ENCODE data around the gene LDLRAP1.
A peak's percentile ranks its signal among the peaks of the same experiment; 100 is the strongest.

Gene LDLRAP1

DNA sequence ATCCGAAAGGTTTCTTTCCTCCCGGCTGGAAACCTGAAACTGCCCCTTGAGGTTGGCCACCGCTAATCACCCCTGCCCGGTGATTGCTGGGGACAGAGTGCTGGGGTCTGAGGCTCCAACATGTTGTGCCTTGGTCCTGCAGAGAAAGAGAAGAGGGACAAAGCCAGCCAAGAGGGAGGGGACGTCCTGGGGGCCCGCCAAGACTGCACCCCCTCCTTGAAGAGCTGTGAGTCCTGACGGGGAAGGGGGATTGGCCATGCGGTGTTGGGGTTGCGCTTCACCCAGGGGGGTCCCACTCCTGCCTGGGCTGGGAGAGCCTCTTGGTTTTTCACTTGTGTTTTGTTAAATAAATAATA lies 19.5 kb downstream of the LDLRAP1 start:
- DNase-seq (ENCODE audit: low read depth) = no peak

DNA sequence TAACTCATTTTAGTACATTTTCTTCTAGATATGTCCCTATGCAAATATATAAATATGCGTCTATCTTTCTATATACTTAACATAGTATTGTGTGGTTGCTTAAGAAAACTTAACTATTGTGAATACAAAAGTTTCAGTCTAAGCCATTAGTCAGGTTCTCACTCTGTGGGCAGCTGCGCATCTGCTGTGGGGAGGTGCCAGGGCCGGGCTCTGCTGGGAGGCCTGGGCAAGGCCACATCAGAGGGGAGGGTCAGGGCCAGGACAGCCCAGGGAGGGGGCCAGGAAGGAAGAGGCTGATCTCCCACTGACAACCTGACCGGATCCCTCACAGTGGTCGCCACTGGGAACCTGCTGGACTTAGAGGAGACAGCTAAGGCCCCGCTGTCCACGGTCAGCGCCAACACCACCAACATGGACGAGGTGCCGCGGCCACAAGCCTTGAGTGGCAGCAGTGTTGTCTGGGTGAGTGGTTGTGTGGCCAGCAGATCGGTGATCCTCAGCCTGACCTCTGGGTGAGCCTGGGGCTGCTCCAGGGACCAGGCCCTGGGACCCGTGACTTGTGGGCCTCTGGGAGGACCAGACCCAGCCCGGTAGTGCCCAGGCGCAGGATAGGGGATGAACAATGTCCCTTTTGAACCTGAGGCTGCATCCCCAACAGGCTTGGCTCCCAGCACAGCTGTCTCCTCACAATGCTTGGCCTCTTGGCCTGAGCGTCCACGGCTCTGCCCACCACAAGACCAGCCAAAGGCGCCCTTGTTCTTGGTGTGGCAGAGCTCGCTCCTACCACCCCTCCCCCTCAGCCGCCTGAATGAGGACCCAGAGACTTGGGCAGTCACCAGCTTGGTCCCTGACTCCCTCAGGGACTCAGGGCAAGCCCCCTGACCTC lies 20.2 kb downstream of the LDLRAP1 start:
- DNase-seq (ENCODE audit: low read depth) = no peak

DNA sequence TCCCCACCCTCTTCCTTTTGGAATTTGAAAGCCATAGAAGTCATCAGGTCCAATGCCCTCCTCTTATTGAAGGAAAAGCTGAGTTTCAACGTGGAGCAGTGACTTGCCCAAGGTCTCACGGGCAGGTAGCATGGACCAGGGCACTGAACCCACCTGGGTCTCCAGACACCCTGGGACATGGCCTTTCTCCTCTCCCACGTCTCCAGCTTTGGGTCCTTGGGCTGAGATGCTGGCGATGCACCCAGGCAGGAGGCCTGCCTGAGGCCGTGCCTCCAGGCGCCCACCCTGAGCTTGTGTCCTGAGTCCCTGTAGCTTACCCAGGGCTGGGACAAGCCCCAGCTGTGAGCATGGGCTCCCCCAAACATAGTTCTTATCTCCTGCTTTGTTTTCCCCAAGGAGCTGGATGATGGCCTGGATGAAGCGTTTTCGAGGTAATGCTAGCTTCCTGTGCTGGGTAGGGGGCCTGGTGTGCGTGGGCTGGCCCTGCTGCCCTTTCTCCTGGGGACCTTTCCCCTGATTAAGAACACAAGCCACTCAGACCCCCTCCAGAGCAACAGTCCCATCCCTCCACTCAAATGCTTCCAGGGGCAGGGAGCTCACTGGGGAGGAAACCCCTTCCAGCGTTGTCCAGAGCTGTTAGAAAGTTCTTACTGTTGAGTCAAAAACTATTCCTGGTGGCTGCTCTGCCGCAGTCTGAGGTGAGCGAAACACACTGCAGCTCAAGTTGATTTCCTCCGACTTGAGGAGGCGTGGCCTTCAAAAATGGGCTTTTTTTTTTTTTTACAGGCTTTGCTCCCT lies 21.6 kb downstream of the LDLRAP1 start:
- DNase-seq (ENCODE audit: low read depth) = no peak

DNA sequence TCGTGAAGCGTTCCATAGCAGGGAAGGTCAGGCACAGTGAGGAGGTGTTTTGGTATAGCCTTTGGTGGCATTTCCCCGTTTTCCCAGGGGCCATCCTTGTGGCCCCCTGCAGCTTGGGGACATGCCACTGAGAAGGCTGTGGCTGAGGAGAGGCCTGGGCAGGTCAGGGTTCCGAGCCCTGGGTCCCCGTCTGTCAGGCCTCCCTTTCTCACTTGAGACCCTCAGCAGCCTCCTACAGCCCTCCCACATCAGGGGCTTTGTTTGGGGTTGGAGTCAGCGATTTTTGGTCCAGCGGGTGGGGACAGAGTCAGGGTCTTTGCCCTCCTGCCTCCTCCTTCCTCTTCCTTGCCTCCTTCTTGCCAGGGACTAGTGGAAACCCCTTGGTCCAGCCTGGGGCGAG lies 22.2 kb downstream of the LDLRAP1 start:
- no peak for DNase-seq (ENCODE audit: low read depth)

DNA sequence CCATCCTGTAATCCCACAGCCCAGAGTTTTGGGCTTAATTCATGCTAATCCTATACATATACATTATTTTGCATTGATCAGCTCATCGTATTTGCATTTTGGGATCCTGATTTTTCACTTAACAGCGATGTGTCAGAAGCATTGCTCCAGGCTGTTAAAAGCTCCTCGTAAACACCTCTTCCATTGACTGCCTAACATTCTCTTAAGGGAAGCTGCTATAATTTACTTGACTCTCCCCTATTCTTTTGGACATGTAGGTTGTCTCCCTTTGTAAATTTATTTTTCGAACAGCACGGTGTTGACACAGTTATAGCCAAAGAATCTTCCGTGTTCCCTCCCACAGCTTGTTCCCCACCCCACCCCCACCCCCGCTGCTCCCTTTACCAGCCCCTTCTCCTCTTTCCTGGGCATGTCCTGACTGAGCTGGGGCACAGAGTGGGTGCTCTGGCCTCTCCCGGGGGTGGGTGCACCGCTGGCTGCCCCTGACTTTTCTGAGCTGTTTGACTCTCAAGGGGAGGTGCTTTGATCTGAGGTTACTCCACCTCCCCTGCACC lies 22.8 kb downstream of the LDLRAP1 start:
- DNase-seq (ENCODE audit: low read depth) = no peak

DNA sequence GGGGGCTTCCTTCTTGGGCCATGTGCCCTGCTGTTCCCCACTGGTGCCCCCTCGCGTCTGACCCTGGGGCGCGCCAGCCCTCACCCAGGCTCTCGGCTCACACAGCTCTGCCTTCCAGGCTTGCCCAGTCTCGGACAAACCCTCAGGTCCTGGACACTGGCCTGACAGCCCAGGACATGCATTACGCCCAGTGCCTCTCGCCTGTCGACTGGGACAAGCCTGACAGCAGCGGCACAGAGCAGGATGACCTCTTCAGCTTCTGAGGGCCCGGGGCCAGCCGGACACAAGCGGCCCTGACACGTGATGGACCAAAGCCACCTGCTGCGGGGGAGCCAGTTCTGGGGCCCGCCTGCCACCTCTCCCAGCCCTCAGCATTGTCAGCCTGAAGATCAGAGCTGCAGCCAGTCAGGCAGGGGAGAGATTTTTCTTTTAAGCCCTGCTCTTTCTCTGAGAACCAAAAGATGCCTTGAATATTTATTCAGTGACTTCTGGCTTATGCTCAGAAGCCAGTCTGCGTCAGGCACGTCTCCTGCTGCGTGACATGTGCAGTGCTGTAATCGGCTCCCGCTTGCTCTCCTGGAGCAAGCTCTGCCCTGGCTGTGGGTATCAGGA lies 23.4 kb downstream of the LDLRAP1 start:
- no peak for DNase-seq (ENCODE audit: low read depth)

DNA sequence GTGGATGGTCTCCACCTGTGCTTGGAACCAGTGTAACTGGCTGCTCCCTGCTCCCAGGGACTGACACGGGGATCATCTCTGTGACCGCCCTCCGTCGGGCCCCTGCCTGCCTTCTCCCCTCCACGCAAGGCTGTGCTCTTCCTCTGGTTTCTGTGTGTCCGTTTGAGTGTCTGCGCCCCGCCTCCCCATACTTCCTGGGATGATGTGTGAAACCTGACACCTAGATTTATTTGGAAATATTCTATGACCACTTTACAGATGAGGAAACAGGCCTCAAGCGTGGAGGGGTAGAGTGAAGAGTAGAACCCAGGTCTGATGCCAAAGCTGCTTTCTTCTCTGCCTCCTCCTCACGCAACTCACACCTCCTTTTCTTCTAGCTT lies 24.3 kb downstream of the LDLRAP1 start:
- DNase-seq (ENCODE audit: low read depth) = no peak

DNA sequence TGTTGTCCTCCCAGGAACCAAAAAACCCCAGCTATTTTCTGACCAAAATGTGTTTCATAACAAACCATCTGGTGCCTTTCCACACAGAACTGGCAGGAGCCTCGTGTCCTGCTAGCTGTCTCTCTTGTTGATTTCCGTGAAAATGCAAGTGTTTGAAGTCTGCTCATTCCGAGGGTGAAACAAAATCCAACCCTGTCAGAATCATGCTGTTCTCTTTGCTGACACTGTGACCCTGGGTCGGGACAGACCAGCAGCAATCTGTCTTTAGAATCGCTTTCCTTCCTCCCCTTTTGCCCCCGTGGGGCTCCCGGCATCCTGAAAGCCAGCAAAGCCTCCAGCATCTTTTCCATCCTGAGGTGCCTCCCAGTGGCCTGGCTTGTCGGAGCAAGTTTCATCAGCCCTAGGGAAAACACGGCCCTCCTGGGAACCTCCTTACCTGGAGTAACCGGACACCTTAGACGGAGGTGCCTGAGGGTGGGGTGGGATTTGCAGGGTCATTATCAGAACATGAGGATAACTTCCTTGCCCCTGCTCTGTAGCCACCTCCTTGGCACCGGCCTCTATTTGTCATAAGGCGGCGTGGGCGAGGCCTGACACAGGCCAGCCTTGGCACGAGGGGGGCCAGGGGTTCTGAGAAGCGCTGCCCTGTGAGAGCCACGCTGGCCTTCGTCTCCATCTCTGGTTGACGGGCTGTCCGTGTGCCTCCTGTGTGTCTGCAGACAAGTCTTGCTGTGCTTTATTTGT lies 24.9 kb downstream of the LDLRAP1 start:
- DNase-seq (ENCODE audit: low read depth) = no peak

DNA sequence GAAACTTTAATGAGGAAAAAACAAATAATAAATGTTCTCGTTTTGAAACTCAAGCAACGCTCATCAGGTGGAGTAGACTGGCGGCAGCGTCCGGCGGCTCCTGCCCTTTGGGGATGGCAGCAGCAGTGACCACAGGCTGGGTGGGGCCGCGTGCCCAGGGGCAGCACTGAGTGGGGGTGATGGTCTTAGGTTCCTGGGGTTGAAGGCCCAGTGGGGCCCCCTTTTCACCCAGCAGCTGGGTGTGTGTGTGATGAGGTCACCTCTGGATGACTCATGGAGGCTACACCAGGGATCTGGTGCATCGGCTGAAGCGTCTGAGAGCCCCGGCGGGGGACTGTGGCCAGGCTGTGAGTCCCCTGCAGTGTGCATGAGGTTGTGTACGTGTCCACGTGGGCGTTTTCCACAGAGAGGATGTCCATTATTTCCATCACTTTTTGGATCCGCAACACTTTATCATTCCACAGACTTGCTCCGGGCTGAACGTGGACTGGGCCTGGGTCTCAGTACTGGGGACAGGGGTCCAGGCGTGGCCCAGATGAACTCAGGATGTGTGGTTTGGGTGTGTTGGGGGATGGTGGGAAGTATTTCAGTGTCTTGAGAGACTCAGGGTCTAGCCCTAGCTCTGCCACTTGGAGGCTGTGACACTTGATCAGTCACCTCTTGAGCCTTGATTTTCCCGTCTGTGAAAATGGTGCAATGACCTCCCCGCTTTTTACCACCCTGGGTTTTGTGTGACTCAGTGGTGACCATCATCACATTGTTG lies 25.6 kb downstream of the LDLRAP1 start:
- DNase-seq (ENCODE audit: low read depth) = no peak

DNA sequence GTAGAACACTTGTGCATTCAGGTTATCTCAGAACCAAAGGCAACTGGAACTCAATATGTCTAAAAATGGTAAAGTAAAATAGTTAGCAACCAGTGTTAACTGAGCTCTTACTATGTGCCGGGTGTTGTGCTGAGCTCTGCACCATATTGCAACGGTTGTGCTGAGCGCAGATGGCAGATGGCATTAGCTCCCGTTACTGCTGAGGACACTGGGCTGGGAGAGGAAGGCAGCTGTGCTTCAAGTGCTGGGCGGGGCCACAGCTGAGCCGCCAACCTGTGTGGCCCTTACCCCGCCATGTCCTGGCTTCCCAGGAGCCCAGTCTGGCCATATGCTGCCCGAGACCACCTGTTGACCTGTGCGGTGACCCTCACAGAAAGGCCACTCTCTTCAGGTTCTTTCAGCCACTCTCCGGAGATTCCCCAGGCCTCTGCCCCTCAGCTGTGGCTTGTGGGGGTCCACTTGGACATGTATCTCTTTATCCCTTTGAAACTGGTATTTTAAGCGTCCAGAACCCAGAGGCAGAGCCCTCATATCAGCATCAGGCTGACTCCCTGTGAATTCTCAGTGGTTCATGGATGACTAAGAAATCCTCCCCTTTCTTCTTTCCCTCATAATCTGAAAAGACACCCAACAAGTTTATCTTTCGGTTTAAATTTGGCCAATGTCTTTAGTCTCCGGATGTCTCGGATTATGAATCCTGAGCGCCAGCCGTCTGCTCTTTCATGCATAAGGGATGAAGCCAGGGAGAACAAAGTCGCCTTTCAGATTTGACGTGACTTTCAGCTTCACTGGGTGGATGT lies 26.4 kb downstream of the LDLRAP1 start:
- no peak for DNase-seq (ENCODE audit: low read depth)

DNA sequence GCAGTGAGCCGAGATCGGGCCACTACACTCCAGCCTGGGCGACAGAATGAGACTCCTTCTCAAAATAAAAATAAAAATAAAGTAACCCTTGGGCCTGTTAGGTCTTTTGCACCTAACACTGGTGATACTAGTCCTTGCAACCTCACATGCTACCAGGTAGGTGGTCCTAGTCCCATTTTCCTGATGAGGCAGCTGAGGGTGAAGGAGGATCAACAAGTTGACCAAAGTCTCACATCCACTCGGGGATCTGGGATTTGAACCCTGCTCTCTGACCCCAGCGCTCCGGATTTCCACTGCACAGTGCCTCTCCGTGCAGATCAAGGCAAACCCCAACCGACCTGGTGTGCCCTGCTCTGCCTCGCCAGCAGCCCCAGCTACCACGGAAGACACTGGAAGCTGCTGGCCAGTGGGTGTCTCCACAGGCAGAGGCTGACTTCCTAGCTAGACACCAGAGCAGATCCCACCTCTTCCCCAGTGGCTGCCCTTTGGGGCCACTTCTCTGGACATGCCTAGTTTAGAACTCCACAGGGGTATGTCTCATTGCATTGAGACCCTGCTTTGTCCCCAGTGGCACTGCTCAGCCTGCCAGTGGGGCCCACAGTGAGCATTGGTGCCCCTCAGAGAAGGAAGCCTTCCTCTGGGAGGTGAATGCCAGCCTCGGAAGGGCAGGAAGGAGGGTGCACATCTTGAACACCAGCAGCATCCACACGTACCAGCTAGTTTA lies 27.6 kb downstream of the LDLRAP1 start:
- DNase-seq (ENCODE audit: low read depth) = no peak

DNA sequence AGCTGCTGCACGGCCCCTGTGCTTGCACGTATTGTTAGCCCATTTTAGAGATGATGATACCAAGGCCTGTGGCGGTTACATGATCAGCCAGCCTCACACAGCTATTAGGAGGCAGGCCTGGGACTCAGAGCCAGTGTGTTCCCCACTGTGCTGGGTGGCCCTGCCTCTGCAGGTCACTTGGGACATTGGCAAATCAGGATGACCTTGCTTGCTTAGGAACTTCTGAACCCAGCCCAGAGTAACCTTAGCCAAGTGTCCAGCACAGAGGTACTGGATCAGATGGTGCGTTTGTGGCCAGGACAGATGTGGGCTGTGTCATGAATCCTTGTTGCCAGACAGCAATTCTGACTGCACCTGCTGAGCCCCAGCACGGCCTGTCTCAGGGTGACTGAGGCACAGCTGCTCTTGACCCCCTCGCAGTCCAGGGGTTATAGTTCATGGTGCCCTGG lies 28.1 kb downstream of the LDLRAP1 start:
- no peak for DNase-seq (ENCODE audit: low read depth)

DNA sequence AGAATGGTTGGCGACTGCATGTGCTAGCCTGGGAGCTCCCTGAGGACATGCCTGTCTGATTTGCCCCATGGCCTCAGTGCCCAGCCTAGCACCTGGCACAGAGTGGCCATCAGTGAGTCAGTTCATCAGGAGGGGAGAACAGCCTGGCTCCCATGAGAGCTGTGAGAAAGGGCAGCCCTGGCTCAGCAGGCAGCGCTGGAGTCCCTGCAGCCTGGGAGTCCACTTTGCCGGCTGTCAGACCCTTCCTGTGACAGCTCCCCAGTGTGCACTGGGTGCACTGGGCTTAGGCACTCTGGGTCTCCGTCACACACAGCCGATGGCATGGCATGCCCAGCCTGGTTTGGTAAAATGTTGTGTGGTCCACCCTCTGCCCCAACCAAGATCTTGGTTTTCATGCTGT lies 28.7 kb downstream of the LDLRAP1 start:
- no peak for DNase-seq (ENCODE audit: low read depth)

DNA sequence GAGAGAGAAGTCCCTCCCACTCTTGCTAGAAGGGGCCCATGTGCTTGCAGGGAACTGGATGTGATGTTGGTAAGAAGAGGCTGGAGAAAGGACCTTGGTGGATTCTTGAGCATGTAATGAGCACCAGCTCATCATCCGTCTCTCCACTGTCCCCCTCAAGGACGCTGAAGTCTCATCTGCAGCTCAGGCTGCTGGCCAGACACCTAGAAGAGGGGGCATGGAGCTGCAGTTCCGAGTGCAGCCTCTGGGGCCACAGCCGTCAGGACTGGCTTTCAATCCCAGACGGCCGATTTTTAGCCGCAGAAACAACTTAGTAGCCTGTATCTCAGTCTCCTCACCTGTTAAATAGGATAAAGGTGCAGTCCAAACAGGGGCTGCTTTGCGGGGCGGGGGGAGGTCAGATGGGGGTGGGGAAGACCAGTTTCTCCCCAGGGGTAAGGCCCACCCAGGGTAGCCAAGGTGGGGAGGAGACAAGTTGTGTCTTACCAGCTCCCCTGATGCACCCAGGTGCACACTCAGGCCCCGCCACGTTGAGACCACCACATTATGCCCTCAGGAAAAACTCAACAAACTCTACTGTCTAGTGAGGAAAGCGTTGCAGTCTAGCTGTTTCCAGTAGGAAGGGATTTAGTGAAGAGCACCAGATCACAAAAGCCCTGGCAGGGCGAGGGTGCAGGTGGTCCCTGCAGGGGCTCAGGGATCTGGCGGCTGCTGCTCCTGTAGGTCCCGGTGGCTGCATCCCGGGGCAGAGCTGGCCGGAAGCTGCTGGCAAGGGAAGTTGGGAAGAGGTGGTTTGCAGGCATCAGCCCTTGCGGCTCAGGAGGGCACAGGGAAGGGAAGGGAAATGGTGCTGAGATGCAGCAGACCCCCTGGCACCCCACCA lies 29.5 kb downstream of the LDLRAP1 start:
- DNase-seq (ENCODE audit: low read depth) = peak; percentile 50

DNA sequence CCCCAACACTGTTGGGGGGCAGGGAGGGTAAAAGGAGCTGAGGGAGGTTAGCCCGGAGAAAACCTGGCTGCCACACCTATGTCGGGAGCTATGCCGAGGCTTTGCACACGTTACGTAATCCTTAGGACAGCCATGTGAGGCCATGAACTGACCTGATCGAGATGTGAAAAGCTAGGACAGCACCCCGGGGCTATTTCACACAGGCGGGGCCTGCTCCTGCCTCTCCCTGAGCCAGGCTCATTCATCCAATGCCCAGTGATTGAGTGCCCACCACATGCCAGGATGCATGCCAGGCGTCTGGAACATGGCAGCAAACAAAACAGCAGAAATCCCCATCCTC lies 30.2 kb downstream of the LDLRAP1 start:
- DNase-seq (ENCODE audit: low read depth) = no peak

DNA sequence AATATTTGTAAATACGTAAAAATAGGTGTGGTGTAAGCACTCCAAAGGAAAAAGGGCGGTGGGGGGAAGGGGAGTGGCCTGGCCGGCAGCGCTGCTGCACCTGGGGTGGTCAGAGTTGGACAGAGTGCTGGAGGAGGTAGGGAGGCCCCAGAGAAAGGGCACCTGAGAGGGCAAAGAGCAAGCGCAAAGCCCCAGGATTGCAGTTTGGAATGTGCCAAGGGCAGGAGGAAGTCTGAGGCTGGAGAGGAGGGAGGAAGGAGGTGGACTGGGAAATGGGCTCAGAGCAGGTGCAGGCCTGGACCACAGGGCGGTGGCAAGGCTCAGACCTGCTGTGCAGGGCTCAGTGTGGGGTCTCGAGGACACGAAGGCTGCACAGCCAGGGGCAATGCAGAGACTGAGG lies 30.6 kb downstream of the LDLRAP1 start:
- no peak for DNase-seq (ENCODE audit: low read depth)

DNA sequence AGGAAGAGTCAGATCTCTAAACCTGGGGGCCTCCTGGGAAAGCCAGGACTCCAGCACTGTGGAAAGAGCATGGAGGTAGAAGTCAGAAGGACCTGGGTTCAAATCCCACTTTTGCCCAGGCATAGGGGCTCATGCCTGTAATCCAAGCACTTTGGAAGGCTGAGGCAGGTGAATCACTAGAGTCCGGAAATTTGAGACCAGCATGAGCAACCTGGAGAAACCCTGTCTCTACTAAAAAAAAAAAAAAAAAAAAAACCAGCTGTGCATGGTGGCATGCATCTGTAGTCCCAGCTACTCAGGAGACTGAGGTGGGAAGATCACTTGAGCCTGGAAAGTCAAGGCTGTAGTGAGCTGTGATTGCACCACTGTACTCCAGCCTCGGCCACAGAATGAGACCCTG lies 31.8 kb downstream of the LDLRAP1 start:
- no peak for DNase-seq (ENCODE audit: low read depth)

DNA sequence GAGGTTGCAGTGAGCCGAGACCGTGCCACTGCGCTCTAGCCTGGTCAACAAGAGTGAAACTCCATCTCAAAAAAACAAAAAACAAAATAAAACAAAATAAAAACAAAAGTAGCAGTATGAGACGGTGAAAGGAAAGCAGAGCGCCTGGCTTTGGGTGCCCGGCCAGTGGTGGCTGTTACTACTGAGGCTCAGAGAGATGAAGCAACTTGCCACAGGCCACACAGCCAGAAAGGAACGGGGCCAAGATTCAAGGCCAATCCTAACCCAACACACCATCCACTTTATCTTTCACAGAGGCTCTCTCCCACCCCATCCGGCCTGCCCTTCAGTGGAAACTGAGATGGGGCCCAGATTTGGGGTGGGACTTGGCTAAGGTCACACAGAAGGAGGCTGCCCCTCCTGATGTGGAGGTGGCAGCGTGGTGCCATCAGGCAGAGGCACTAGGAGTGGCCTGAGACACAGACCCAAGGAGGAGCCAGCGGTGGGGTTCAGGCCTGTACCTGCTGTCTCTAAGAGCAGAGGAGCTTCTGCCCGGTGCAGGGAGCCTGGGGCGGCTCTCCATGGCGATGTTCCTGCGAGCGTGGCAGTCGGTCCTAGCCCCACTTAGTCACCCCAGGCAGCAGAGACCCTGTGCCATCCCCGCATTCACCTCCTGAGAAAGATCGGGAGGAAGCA lies 33.2 kb downstream of the LDLRAP1 start:
- DNase-seq (ENCODE audit: low read depth) = no peak
